HFFc6 (cell line): ENCODE data around the gene KCNJ16. TPM values are rescaled to one million over a fixed set of nuclear protein-coding genes. Genes with fewer than 3 reads are reported as not detected.

Experiments
- DNase-seq: peaks from one replicate; pipeline ENCODE4 v3.0.0-alpha.2; 2018
- H3K27ac Mint-ChIP-seq: 2 replicates; pipeline ENCODE4 v1.8.0; 2020; ENCODE audit warnings: mild to moderate bottlenecking, mixed read lengths
- H3K27me3 Mint-ChIP-seq: 2 replicates; pipeline ENCODE4 v1.8.0; 2021; ENCODE audit warnings: mild to moderate bottlenecking, moderate library complexity, mixed read lengths; ENCODE audit not compliant: insufficient read depth
- H3K36me3 Mint-ChIP-seq: 2 replicates; pipeline ENCODE4 v1.8.0; 2021; ENCODE audit warnings: low read depth, mixed read lengths
- H3K4me1 Mint-ChIP-seq: 2 replicates; pipeline ENCODE4 v1.8.0; 2020; ENCODE audit warnings: low read depth, mixed read lengths
- H3K4me3 Mint-ChIP-seq: 2 replicates; pipeline ENCODE4 v1.8.0; 2020; ENCODE audit warnings: mild to moderate bottlenecking, moderate library complexity, mixed read lengths
- H3K9me3 Mint-ChIP-seq: 2 replicates; pipeline ENCODE4 v1.8.0; 2020; ENCODE audit warnings: mild to moderate bottlenecking, mixed read lengths
- total RNA-seq, 6 experiments: library from RNA; stranded (reverse); fragmentation: NEBNext Ultra II Directional; extraction: Animal tissue kit (Norgen Biotek cat#: 25700); gene quantifications; 2 replicates in 1 of 6; 3 replicates in 5 of 6; pipeline ENCODE4 v1.2.3, GENCODE V29; 2021
- TF ChIP-seq, protein P1 (sequence below): fragments of 200-600 bp; sonication (generic); IDR thresholded peaks from 2 replicates; pipeline ENCODE4 v1.5.0; 2021; ENCODE audit warnings: antibody characterized with exemption, mild to moderate bottlenecking

The KCNJ16 gene
- total RNA-seq, 6 experiments from 2014 or later: not detected

- TF ChIP-seq, protein P1, sequence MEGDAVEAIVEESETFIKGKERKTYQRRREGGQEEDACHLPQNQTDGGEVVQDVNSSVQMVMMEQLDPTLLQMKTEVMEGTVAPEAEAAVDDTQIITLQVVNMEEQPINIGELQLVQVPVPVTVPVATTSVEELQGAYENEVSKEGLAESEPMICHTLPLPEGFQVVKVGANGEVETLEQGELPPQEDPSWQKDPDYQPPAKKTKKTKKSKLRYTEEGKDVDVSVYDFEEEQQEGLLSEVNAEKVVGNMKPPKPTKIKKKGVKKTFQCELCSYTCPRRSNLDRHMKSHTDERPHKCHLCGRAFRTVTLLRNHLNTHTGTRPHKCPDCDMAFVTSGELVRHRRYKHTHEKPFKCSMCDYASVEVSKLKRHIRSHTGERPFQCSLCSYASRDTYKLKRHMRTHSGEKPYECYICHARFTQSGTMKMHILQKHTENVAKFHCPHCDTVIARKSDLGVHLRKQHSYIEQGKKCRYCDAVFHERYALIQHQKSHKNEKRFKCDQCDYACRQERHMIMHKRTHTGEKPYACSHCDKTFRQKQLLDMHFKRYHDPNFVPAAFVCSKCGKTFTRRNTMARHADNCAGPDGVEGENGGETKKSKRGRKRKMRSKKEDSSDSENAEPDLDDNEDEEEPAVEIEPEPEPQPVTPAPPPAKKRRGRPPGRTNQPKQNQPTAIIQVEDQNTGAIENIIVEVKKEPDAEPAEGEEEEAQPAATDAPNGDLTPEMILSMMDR: no peak
- DNase-seq: no peak
- no peaks in the 10 kb centered on the region for H3K36me3 Mint-ChIP-seq
- H3K27ac Mint-ChIP-seq: no peak overlapping the region
- no peak overlapping the region for H3K4me3 Mint-ChIP-seq
- peaks cover 4% of the 10 kb centered on the region for H3K27me3 Mint-ChIP-seq
- peaks cover 9% of the 10 kb centered on the region; the same call in 1 of the 2 replicates for H3K4me1 Mint-ChIP-seq
- no peaks in the 10 kb centered on the region for H3K9me3 Mint-ChIP-seq
Measured at GRCh38 chr17:70074236-70074830, 692 bp upstream of the KCNJ16 start.

GRCh38 chr17:70076189-70076588, 1.2 kb downstream of the KCNJ16 start:
- Mint-ChIP-seq H3K27ac (no peak overlapping the region), H3K4me1 (peaks cover 9% of the 10 kb centered on the region; the same call in 1 of the 2 replicates), H3K4me3 (no peak overlapping the region), H3K27me3 (peaks cover 4% of the 10 kb centered on the region), H3K36me3 (no peaks in the 10 kb centered on the region), H3K9me3 (no peaks in the 10 kb centered on the region)
- no peak for DNase-seq
- TF ChIP-seq, protein P1: no peak

GRCh38 chr17:70076831-70077230, 1.8 kb downstream of the KCNJ16 start:
- H3K27me3 Mint-ChIP-seq: peaks cover 4% of the 10 kb centered on the region
- no peaks in the 10 kb centered on the region for H3K9me3 Mint-ChIP-seq
- H3K27ac Mint-ChIP-seq: no peak overlapping the region
- peaks cover 9% of the 10 kb centered on the region; the same call in 1 of the 2 replicates for H3K4me1 Mint-ChIP-seq
- no peak for DNase-seq
- no peak overlapping the region for H3K4me3 Mint-ChIP-seq
- no peaks in the 10 kb centered on the region for H3K36me3 Mint-ChIP-seq
- TF ChIP-seq, protein P1: no peak

DNA sequence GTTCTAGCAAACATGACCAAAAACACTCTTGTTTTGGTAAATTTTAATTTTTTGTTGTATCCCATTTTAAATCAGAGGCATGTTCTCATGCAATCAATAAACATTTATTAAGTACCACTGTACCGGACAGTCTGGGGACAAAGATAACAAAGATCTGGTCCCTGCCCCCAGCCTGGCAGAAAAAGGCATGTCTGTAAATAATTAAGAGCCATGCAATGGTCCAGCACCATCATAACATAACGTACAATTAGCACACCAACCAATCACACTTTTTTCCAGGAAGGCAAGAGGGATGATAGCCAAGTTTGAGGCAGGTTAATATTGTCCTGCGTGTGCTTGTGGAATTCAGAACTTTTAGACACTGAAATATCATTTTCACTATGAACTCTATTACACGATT, 3.5 kb downstream of the KCNJ16 start:
- H3K4me1 Mint-ChIP-seq: peaks cover 2% of the 10 kb centered on the region; the same call in 1 of the 2 replicates
- TF ChIP-seq, protein P1: no peak
- DNase-seq: no peak
- no peaks in the 10 kb centered on the region for H3K36me3 Mint-ChIP-seq
- no peaks in the 10 kb centered on the region for H3K9me3 Mint-ChIP-seq
- no peak overlapping the region for H3K27ac Mint-ChIP-seq
- peaks cover 4% of the 10 kb centered on the region for H3K27me3 Mint-ChIP-seq
- no peak overlapping the region for H3K4me3 Mint-ChIP-seq

- TF ChIP-seq, protein P1: no peak
- H3K4me3 Mint-ChIP-seq: no peak overlapping the region
- H3K36me3 Mint-ChIP-seq: no peaks in the 10 kb centered on the region
- peaks cover 4% of the 10 kb centered on the region for H3K27me3 Mint-ChIP-seq
- no peaks in the 10 kb centered on the region for H3K4me1 Mint-ChIP-seq
- H3K9me3 Mint-ChIP-seq: no peaks in the 10 kb centered on the region
- no peak for DNase-seq
- no peak overlapping the region for H3K27ac Mint-ChIP-seq
Measured at GRCh38 chr17:70078994-70079531, 4.0 kb downstream of the KCNJ16 start.
